Breast epithelium (tissue), 4 donors: Measurements from ENCODE around the gene TOR3A. TPM values are rescaled to one million over a fixed set of nuclear protein-coding genes. Genes with fewer than 3 reads are reported as not detected.

Experiments
- DNase-seq, 2 donors: peaks; one replicate each; pipeline ENCODE4 v3.0.0-alpha.2; 2019; ENCODE audit warnings: low spot score in 2 of 2
- H3K27ac ChIP-seq, 2 donors: fragments of 200-600 bp; sonication (generic) in 1 of 2; one replicate each; pipeline ENCODE4 v1.5.1; 2016 to 2019; ENCODE audit warnings: mild to moderate bottlenecking in 1 of 2
- H3K27me3 ChIP-seq, 2 donors: fragments of 200-600 bp; sonication (generic) in 1 of 2; one replicate each; pipeline versions ENCODE4 v1.5.1 to v1.6.0; 2017 to 2019; ENCODE audit warnings: control low read depth in 1 of 2, mild to moderate bottlenecking in 1 of 2
- H3K36me3 ChIP-seq: fragments of 200-600 bp; one replicate; pipeline ENCODE4 v1.5.1; 2019
- H3K4me1 ChIP-seq, 2 donors: fragments of 200-600 bp; sonication (generic); one replicate each; pipeline ENCODE4 v1.5.1; 2016 to 2019; ENCODE audit warnings: control low read depth in 1 of 2
- H3K4me3 ChIP-seq, 3 donors: fragments of 200-600 bp; sonication (generic); 1 replicate in 2 of 3; 2 replicates in 1 of 3; pipeline ENCODE4 v1.5.1; 2016 to 2019; ENCODE audit warnings: mild to moderate bottlenecking in 3 of 3, moderate library complexity in 2 of 3
- H3K9me3 ChIP-seq, 2 donors: fragments of 200-600 bp; sonication (generic) in 1 of 2; one replicate each; pipeline ENCODE4 v1.5.1; 2016 to 2019; ENCODE audit warnings: control low read depth in 1 of 2
- POLR2A ChIP-seq: fragments of 450-650 bp; IDR thresholded peaks from one replicate; pipeline ENCODE4 v1.6.1; 2016; ENCODE audit warnings: antibody characterized with exemption, mild to moderate bottlenecking, moderate library complexity
- POLR2AphosphoS5 ChIP-seq, 3 donors: sonication (generic); formaldehyde crosslinking; IDR thresholded peaks; one replicate each; pipeline ENCODE4 v1.6.1; 2017; ENCODE audit warnings: antibody characterized with exemption in 3 of 3
- intact Hi-C: fragments of 100-400 bp; cut with DNase I; formaldehyde crosslinking; loops from one replicate; pipeline ENCODE4 v1.15.1; 2023; ENCODE audit warnings: low total_unique reads
- total RNA-seq, 3 donors: library from RNA; depleted of rRNA; stranded (reverse); fragments of >200 nt; gene quantifications; one replicate each; pipeline ENCODE4 v1.1.0, GENCODE V29; 2016
- TF ChIP-seq, protein P1 (sequence below), 3 donors: fragments of 450-650 bp; IDR thresholded peaks; one replicate each; pipeline ENCODE4 v1.5.1; 2016 to 2017; ENCODE audit warnings: antibody characterized with exemption in 3 of 3, mild to moderate bottlenecking in 3 of 3, moderate library complexity in 3 of 3

The TOR3A gene
- total RNA-seq, 3 donors from 2014 or later: 32.8 to 50.5 (median 35.6) TPM

DNA sequence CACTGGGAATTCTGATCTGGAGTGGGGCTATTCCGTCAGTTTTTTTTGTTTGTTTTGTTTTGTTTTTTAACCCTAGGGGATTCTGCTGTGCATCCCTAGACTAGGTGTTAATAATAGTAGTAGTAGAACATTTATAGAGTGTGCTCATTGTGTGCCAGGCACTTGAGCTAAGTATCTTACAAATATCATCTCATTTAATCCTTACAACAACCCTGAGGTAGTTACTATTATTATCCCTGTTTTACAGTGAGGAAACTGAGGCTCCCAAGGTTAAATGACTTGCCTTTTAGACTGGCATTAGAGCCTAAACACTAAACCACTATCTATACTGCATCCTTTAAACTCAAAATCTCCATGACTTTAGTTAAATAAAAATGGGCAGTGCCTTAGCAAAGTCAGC is 22.1 kb downstream of the TOR3A start:
- H3K36me3 ChIP-seq: no peaks in the 10 kb centered on the region
- H3K4me3 ChIP-seq: no peak overlapping the region
- no peak for TF ChIP-seq POLR2A
- TF ChIP-seq, protein P1, sequence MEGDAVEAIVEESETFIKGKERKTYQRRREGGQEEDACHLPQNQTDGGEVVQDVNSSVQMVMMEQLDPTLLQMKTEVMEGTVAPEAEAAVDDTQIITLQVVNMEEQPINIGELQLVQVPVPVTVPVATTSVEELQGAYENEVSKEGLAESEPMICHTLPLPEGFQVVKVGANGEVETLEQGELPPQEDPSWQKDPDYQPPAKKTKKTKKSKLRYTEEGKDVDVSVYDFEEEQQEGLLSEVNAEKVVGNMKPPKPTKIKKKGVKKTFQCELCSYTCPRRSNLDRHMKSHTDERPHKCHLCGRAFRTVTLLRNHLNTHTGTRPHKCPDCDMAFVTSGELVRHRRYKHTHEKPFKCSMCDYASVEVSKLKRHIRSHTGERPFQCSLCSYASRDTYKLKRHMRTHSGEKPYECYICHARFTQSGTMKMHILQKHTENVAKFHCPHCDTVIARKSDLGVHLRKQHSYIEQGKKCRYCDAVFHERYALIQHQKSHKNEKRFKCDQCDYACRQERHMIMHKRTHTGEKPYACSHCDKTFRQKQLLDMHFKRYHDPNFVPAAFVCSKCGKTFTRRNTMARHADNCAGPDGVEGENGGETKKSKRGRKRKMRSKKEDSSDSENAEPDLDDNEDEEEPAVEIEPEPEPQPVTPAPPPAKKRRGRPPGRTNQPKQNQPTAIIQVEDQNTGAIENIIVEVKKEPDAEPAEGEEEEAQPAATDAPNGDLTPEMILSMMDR (IDR thresholded peaks at IDR 0.05): no peak
- TF ChIP-seq POLR2AphosphoS5 (IDR thresholded peaks at IDR 0.05): no peak
- H3K27ac ChIP-seq: no peak overlapping the region
- H3K27me3 ChIP-seq: no peaks in the 10 kb centered on the region
- H3K4me1 ChIP-seq: no peaks in the 10 kb centered on the region
- H3K9me3 ChIP-seq: no peaks in the 10 kb centered on the region
- intact Hi-C loops: no loop called here
- DNase-seq: no peak

DNA sequence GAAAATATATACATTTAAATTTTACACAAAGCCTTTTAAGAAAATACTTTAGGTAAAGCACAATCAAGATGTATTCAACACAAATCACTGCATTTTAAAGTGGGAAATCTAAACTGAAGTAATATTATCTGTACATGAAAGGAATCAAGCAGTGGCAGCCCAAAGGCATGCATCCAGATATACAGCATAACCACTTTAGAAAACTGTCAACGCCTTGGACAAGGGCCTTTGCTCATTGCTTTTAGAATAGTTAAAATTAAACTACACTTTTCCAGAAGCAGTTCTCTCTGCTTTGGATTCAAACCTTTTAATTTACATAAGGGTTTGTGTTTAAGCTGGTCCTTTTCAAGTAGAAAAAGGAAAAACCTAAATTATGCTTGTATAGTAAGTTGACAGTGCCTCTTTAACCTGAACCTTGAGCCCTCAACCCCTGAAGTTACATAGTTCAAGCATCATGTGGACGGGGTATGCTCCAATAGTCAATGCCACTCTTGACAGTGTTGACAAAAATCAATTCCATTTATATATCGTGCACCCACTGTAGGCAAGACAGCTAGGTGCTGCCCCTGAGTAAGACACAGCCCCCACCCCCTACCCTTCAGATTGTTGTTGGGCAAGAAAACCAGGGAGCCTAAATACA is 22.9 kb downstream of the TOR3A start:
- intact Hi-C loops: no loop called here
- no peaks in the 10 kb centered on the region for H3K4me1 ChIP-seq

DNA sequence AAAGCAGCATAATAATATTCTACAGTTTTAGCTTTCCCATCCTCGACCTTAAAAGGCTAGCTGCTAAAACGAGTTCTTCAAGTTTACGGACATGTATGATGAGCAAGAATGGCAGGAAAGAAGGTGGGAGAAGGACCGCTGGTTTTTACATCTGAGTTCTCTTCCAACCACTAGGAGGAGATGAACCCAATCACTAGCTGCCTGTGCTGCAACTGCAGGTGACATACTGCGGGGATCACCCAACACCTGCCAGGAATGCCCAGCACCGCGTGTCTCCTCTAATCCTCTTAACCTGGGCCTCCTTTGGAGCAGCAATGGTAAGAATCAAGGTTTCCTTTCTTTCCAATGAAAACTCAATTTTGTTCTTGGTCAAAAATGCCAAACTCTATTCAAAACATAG is 23.5 kb downstream of the TOR3A start:
- TF ChIP-seq, protein P1 (IDR thresholded peaks at IDR 0.05): peak in 2 of 3 donors; percentile 26 to 48
- no peak for TF ChIP-seq POLR2AphosphoS5 (IDR thresholded peaks at IDR 0.05)
- Histone ChIP-seq H3K36me3 (no peaks in the 10 kb centered on the region), H3K27ac (no peak overlapping the region), H3K9me3 (no peaks in the 10 kb centered on the region), H3K27me3 (no peaks in the 10 kb centered on the region), H3K4me3 (no peak overlapping the region), H3K4me1 (no peaks in the 10 kb centered on the region)
- intact Hi-C loops: no loop called here
- DNase-seq: no peak

More for the DNA sequence above, 22.9 kb downstream of the TOR3A start:
- Histone ChIP-seq H3K27me3 (no peaks in the 10 kb centered on the region), H3K27ac (no peak overlapping the region), H3K4me3 (no peak overlapping the region), H3K36me3 (no peaks in the 10 kb centered on the region), H3K9me3 (no peaks in the 10 kb centered on the region)
- DNase-seq: no peak
- no peak for TF ChIP-seq POLR2AphosphoS5 (IDR thresholded peaks at IDR 0.05)
- TF ChIP-seq, protein P1 (IDR thresholded peaks at IDR 0.05): no peak

DNA sequence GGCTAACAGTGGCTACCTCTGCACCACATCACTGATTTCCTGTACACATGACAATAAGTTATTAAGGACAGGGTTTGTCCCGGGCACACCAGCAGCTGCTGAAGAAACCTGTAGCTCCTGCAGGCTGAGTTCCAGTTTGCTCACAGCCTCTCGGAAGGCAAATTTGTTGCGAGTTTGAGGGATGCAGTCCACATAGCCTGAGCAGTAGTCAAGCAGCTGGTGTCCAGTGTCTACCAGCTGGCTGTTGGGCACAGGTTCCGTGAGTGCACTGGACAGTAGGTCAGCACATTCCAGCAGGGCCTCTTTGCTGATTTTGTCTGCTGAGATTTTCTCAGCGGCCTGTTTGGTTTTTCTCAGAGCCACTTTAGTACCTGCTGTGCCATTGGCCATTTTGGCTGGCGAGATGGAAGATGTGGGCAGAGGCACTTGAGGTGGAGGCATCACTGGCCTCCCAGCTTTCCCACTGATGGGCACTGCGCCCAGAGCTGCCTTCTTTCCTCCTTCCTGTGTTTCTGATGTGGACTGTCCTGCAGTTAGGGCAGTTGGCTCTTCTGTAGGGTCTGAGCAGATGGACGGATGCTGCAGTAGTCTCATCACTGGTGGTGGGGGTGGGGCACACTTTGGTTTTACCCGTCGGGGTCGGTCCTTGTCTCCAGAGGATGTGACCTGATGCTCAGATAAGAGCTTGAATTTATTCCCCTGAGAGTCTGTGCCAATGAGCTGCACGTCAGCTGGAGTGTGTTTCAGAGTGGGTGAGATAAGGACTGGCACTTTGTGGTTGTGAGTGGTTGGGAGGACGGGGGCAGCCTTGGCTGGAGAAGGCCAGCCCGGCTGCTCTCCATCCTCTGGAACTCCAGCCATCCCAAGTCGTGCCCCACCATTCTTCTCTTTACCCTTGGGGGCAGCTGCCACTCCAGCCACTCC is 26.1 kb downstream of the TOR3A start:
- intact Hi-C loops: no loop called here
- Histone ChIP-seq H3K27ac (no peak overlapping the region), H3K9me3 (no peaks in the 10 kb centered on the region), H3K27me3 (no peaks in the 10 kb centered on the region), H3K4me3 (no peak overlapping the region), H3K36me3 (no peaks in the 10 kb centered on the region), H3K4me1 (no peaks in the 10 kb centered on the region)
- TF ChIP-seq, protein P1 (IDR thresholded peaks at IDR 0.05): no peak
- TF ChIP-seq POLR2AphosphoS5 (IDR thresholded peaks at IDR 0.05): no peak
- TF ChIP-seq POLR2A: no peak
- DNase-seq: no peak

DNA sequence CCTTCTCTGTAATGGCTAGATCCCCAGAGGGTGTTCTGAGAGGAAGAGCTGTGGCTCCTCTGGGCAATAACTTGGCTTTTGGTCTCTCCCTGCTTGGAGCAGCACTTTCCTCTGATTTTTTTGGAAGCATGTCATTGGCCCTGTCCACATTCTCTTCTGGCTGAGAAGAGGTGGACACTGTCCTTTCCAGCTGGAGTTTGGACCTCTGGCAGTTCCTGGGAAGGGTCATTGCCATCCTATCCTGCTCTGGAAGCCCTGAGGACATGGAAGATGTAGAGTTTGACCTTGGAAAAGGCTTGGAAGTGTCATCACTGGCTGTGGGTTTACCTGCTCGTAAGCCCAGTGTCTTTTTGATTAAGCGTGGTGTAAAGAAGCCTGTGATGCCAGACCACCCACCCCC is 26.8 kb downstream of the TOR3A start:
- H3K36me3 ChIP-seq: no peaks in the 10 kb centered on the region
- H3K9me3 ChIP-seq: no peaks in the 10 kb centered on the region
- no peaks in the 10 kb centered on the region for H3K27me3 ChIP-seq
- H3K27ac ChIP-seq: no peak overlapping the region
- intact Hi-C loops: no loop called here
- H3K4me3 ChIP-seq: no peak overlapping the region
- H3K4me1 ChIP-seq: no peaks in the 10 kb centered on the region
- DNase-seq: no peak
- TF ChIP-seq POLR2AphosphoS5 (IDR thresholded peaks at IDR 0.05): no peak
- TF ChIP-seq POLR2A: no peak
- TF ChIP-seq, protein P1 (IDR thresholded peaks at IDR 0.05): no peak
